NOMO-1 (cell line): Measurements from ENCODE around the gene ZNF853.
"Not testable (repeated sequence)": the region's sequence is repeated elsewhere in the genome, so short reads cannot be mapped to it uniquely, and the experiment has no call there.

Experiments
- DNase-seq, 2 experiments: peaks; one replicate each; lab custom pipeline; 2025; ENCODE audit not compliant: unreplicated experiment in 2 of 2; lab: John Stamatoyannopoulos, UW

Gene ZNF853

GRCh38 chr7:6650521-6651011 lies 35.2 kb downstream of the ZNF853 start:
- no peak for DNase-seq

GRCh38 chr7:6651851-6652445 lies 36.5 kb downstream of the ZNF853 start:
- no peak for DNase-seq

- DNase-seq: no peak
Measured at GRCh38 chr7:6652446-6653011, 37.1 kb downstream of the ZNF853 start.

- no peak for DNase-seq
Measured at GRCh38 chr7:6653071-6654003, 37.9 kb downstream of the ZNF853 start.

GRCh38 chr7:6654113-6654841 lies 38.9 kb downstream of the ZNF853 start:
- no peak for DNase-seq

GRCh38 chr7:6654842-6655610 lies 39.6 kb downstream of the ZNF853 start:
- no peak for DNase-seq

- DNase-seq: no peak
Measured at GRCh38 chr7:6655636-6656385, 40.4 kb downstream of the ZNF853 start.

GRCh38 chr7:6656413-6656812 lies 41.0 kb downstream of the ZNF853 start:
- DNase-seq: no peak

GRCh38 chr7:6658618-6659345 lies 43.4 kb downstream of the ZNF853 start:
- DNase-seq: no peak

DNA sequence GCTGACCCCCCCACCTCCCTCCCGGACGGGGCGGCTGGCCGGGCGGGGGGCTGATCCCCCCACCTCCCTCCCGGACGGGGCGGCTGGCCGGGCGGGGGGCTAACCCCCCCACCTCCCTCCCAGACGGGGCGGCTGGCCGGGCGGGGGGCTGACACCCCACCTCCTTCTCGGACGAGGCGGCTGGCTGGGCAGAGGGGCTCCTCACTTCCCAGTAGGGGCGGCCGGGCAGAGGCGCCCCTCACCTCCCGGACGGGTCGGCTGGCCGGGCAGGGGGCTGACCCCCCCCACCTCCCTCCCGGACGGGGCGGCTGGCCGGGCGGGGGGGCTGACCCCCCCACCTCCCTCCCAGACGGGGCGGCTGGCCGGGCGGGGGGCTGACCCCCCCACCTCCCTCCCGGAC lies 55.4 kb downstream of the ZNF853 start:
- DNase-seq: not testable (repeated sequence)
